H9 (cell line): ENCODE data around the gene ACBD6. TPM values are rescaled to one million over a fixed set of nuclear protein-coding genes. Genes with fewer than 3 reads are reported as not detected.

Experiments used
- DNase-seq: peaks from one replicate; pipeline ENCODE4 v3.0.0-alpha.2; 2017
- H2AFZ ChIP-seq: one replicate; pipeline ENCODE4 v1.6.1; 2013; ENCODE audit warnings: mild to moderate bottlenecking, low read length, control low read depth, moderate library complexity
- H2AK5ac ChIP-seq: 2 replicates; pipeline ENCODE4 v1.6.1; 2013; ENCODE audit warnings: low read length, control low read depth, mixed read lengths; ENCODE audit not compliant: insufficient read length
- H2BK120ac ChIP-seq: one replicate; pipeline ENCODE4 v1.6.1; 2013; ENCODE audit warnings: low read depth, mild to moderate bottlenecking, low read length, control low read depth, inconsistent platforms; ENCODE audit not compliant: poor library complexity, severe bottlenecking
- H2BK12ac ChIP-seq: 2 replicates; pipeline ENCODE4 v1.6.1; 2013; ENCODE audit warnings: low read length, control low read depth, mixed read lengths, low read depth; ENCODE audit not compliant: insufficient read length
- H2BK15ac ChIP-seq: 2 replicates; pipeline ENCODE4 v1.6.1; 2013; ENCODE audit warnings: low read depth, low read length, control low read depth
- H2BK20ac ChIP-seq: one replicate; pipeline ENCODE4 v1.6.1; 2013; ENCODE audit warnings: low read depth, mild to moderate bottlenecking, low read length, control low read depth, inconsistent platforms; ENCODE audit not compliant: poor library complexity, severe bottlenecking
- H2BK5ac ChIP-seq: 2 replicates; pipeline ENCODE4 v1.6.1; 2013; ENCODE audit warnings: low read length, control low read depth, mixed read lengths; ENCODE audit not compliant: insufficient read length
- H3K14ac ChIP-seq: 2 replicates; pipeline ENCODE4 v1.6.1; 2013; ENCODE audit warnings: low read length, control low read depth; ENCODE audit not compliant: insufficient read depth
- H3K18ac ChIP-seq: 2 replicates; pipeline ENCODE4 v1.6.1; 2013; ENCODE audit warnings: low read depth, mild to moderate bottlenecking, mixed read lengths, low read length, control low read depth; ENCODE audit not compliant: insufficient read length
- H3K23ac ChIP-seq: 2 replicates; pipeline ENCODE4 v1.6.1; 2013; ENCODE audit warnings: low read length, control low read depth, mixed read lengths, low read depth; ENCODE audit not compliant: insufficient read length
- H3K23me2 ChIP-seq: 2 replicates; pipeline ENCODE4 v1.6.1; 2013; ENCODE audit warnings: low read depth, mild to moderate bottlenecking, mixed read lengths, low read length, control low read depth; ENCODE audit not compliant: insufficient read length, poor library complexity, severe bottlenecking
- H3K27ac ChIP-seq: 2 replicates; pipeline ENCODE4 v1.5.1; 2013; ENCODE audit warnings: low read length, control low read depth, mixed read lengths, low read depth; ENCODE audit not compliant: insufficient read length
- H3K27me3 ChIP-seq: 2 replicates; pipeline ENCODE4 v1.6.1; 2013; ENCODE audit warnings: low read length, control low read depth, inconsistent platforms; ENCODE audit not compliant: insufficient read depth
- H3K4ac ChIP-seq: 2 replicates; pipeline ENCODE4 v1.6.1; 2013; ENCODE audit warnings: low read depth, mild to moderate bottlenecking, control low read depth, inconsistent platforms, low read length, moderate library complexity
- H3K4me1 ChIP-seq: 2 replicates; pipeline ENCODE4 v1.6.1; 2013; ENCODE audit warnings: low read length, control low read depth, inconsistent platforms; ENCODE audit not compliant: insufficient read depth
- H3K4me2 ChIP-seq: 2 replicates; pipeline ENCODE4 v1.6.1; 2013; ENCODE audit warnings: low read length, control low read depth, mixed read lengths; ENCODE audit not compliant: insufficient read length, insufficient read depth
- H3K56ac ChIP-seq: 2 replicates; pipeline ENCODE4 v1.6.1; 2013; ENCODE audit warnings: low read depth, mild to moderate bottlenecking, mixed read lengths, low read length, control low read depth; ENCODE audit not compliant: insufficient read length
- H3K79me1 ChIP-seq: 2 replicates; pipeline ENCODE4 v1.6.1; 2013; ENCODE audit warnings: low read depth, mild to moderate bottlenecking, moderate library complexity, low read length, control low read depth, inconsistent platforms; ENCODE audit not compliant: insufficient read depth, poor library complexity, severe bottlenecking
- H3K79me2 ChIP-seq: 2 replicates; pipeline ENCODE4 v1.6.1; 2013; ENCODE audit warnings: low read length, control low read depth, inconsistent platforms; ENCODE audit not compliant: insufficient read depth
- H3K9ac ChIP-seq: 2 replicates; pipeline ENCODE4 v1.6.1; 2013; ENCODE audit warnings: low read length, control low read depth, mixed read lengths; ENCODE audit not compliant: insufficient read length; ENCODE audit errors: extremely low read depth
- H3K9me3 ChIP-seq: one replicate; pipeline ENCODE4 v1.6.1; 2013; ENCODE audit warnings: low read depth, low read length, inconsistent platforms; ENCODE audit not compliant: control insufficient read depth
- H3T11ph ChIP-seq: one replicate; pipeline ENCODE4 v1.6.1; 2013; ENCODE audit warnings: mild to moderate bottlenecking, low read length, control low read depth, inconsistent platforms
- H4K20me1 ChIP-seq: one replicate; pipeline ENCODE4 v1.6.1; 2013; ENCODE audit not compliant: control insufficient read depth, insufficient read length, insufficient read depth
- H4K5ac ChIP-seq: 2 replicates; pipeline ENCODE4 v1.6.1; 2013; ENCODE audit warnings: low read depth, mild to moderate bottlenecking, mixed read lengths, low read length, control low read depth; ENCODE audit not compliant: insufficient read length
- H4K8ac ChIP-seq: replicated peaks from 2 replicates; pipeline ENCODE4 v1.6.1; 2013; ENCODE audit warnings: low read length, control low read depth, mixed read lengths, low read depth; ENCODE audit not compliant: insufficient read length
- H4K91ac ChIP-seq: 2 replicates; pipeline ENCODE4 v1.6.1; 2013; ENCODE audit warnings: low read depth, mild to moderate bottlenecking, moderate library complexity, mixed read lengths, low read length, control low read depth; ENCODE audit not compliant: insufficient read length
- H3K27ac Mint-ChIP-seq, 3 experiments: 2 replicates in 2 of 3; 3 replicates in 1 of 3; pipeline ENCODE4 v1.8.0; 2020 to 2021; ENCODE audit warnings: mixed read lengths in 3 of 3, mild to moderate bottlenecking in 1 of 3, moderate library complexity in 1 of 3
- H3K27me3 Mint-ChIP-seq: 2 replicates; pipeline ENCODE4 v1.8.0; 2021; ENCODE audit warnings: low read depth, mild to moderate bottlenecking, moderate library complexity, mixed read lengths
- H3K36me3 Mint-ChIP-seq, 3 experiments: 2 replicates in 2 of 3; 3 replicates in 1 of 3; pipeline ENCODE4 v1.8.0; 2020 to 2021; ENCODE audit warnings: low read depth in 3 of 3, mixed read lengths in 3 of 3; ENCODE audit not compliant: insufficient read depth in 1 of 3
- H3K4me1 Mint-ChIP-seq, 2 experiments: 2 replicates each; pipeline ENCODE4 v1.8.0; 2020; ENCODE audit warnings: mixed read lengths in 2 of 2
- H3K4me3 Mint-ChIP-seq, 2 experiments: 2 replicates in 1 of 2; 3 replicates in 1 of 2; pipeline ENCODE4 v1.8.0; 2020 to 2021; ENCODE audit warnings: mild to moderate bottlenecking in 2 of 2, mixed read lengths in 2 of 2, moderate library complexity in 1 of 2
- H3K9me3 Mint-ChIP-seq, 2 experiments: 2 replicates in 1 of 2; 3 replicates in 1 of 2; pipeline ENCODE4 v1.8.0; 2020; ENCODE audit warnings: mild to moderate bottlenecking in 2 of 2, mixed read lengths in 2 of 2, moderate library complexity in 1 of 2
- CTCF ChIP-seq: fragments of 200-600 bp; sonication (generic); conservative IDR thresholded peaks from 3 replicates; pipeline ENCODE4 v1.8.0; 2021; ENCODE audit warnings: antibody characterized with exemption, mild to moderate bottlenecking
- WGBS: extraction: QIAGEN DNeasy Blood & Tissue Kit; methylation state at CpG from one replicate; pipeline ENCODE4 v1.1.7; 2013; ENCODE audit warnings: missing lambda C conversion rate, low lambda C conversion rate, mixed read lengths; ENCODE audit not compliant: insufficient read length; ENCODE audit errors: extremely low coverage; 5-methylcytosine and 5-hydroxymethylcytosine counted together
- total RNA-seq: library from RNA; stranded (reverse); gene quantifications from 2 replicates; pipeline ENCODE4 v1.2.1, GENCODE V29; 2021

ACBD6 gene
- total RNA-seq, 1 experiment from 2014 or later, result 51.4 TPM

- no peak overlapping the region for H3K9ac ChIP-seq
- no peak overlapping the region for H3K4me2 ChIP-seq
- peaks cover 0 to 2% of the 10 kb centered on the region in 2 experiments; a peak in 1 of 5 replicates for H3K9me3 Mint-ChIP-seq
- no peak overlapping the region for H2AFZ ChIP-seq
- H4K5ac ChIP-seq, result no peak overlapping the region
- no peak overlapping the region for H3K4me3 Mint-ChIP-seq
- no peak overlapping the region for H2AK5ac ChIP-seq
- no peaks in the 10 kb centered on the region for H3K4me1 Mint-ChIP-seq
- no peak overlapping the region for H3K27ac ChIP-seq
- no peaks in the 10 kb centered on the region for H4K20me1 ChIP-seq
- H3K18ac ChIP-seq, result no peak overlapping the region
- WGBS, result no CpG with 5 or more reads among the region's 4 CpGs
- H3K14ac ChIP-seq, result no peak overlapping the region
- no peaks in the 10 kb centered on the region for H3K27me3 Mint-ChIP-seq
- no peaks in the 10 kb centered on the region for H3K79me2 ChIP-seq
- no peak overlapping the region; a peak in 1 of 7 replicates for H3K27ac Mint-ChIP-seq
- no peak overlapping the region for H3K4ac ChIP-seq
- no peak overlapping the region for H2BK12ac ChIP-seq
- H3K23me2 ChIP-seq, result no peaks in the 10 kb centered on the region
- H4K91ac ChIP-seq, result no peak overlapping the region
- no peaks in the 10 kb centered on the region for H3K27me3 ChIP-seq
- no peaks in the 10 kb centered on the region for H3K9me3 ChIP-seq
- H2BK5ac ChIP-seq, result no peak overlapping the region
- no peaks in the 10 kb centered on the region for H3K4me1 ChIP-seq
- H3K56ac ChIP-seq, result no peak overlapping the region
- no peak overlapping the region for H2BK20ac ChIP-seq
- no peak overlapping the region for H2BK120ac ChIP-seq
- H4K8ac ChIP-seq, result no peak overlapping the region
- TF ChIP-seq CTCF, result no peak
- no peak overlapping the region for H3T11ph ChIP-seq
- no peak overlapping the region for H3K23ac ChIP-seq
- H3K79me1 ChIP-seq, result no peaks in the 10 kb centered on the region
- H2BK15ac ChIP-seq, result no peak overlapping the region
- H3K36me3 Mint-ChIP-seq, result peaks cover 13 to 23% (median 17%) of the 10 kb centered on the region in 3 experiments
- no peak for DNase-seq
These were observed 105.2 kb downstream of the ACBD6 start for GRCh38 chr1:180397175-180397574.
